Sigmoid colon (tissue), 7 donors: ENCODE measurements around the gene ABI1. TPM values are rescaled to one million over a fixed set of nuclear protein-coding genes. Genes with fewer than 3 reads are reported as not detected.

Experiments used
- DNase-seq: peaks from one replicate; pipeline ENCODE4 v3.0.0-alpha.2; 2019
- H3K27ac ChIP-seq, 4 donors: fragments of 200-600 bp; sonication (generic); one replicate each; pipeline ENCODE4 v1.5.1; 2016 to 2019; ENCODE audit warnings: mild to moderate bottlenecking in 1 of 4
- H3K27me3 ChIP-seq, 3 donors: fragments of 200-600 bp; sonication (generic); one replicate each; pipeline ENCODE4 v1.5.1; 2019; ENCODE audit warnings: mild to moderate bottlenecking in 1 of 3
- H3K36me3 ChIP-seq, 4 donors: fragments of 200-600 bp; sonication (generic); one replicate each; pipeline ENCODE4 v1.5.1; 2016 to 2019
- H3K4me1 ChIP-seq, 4 donors: fragments of 200-600 bp; sonication (generic); one replicate each; pipeline ENCODE4 v1.5.1; 2017 to 2019
- H3K4me3 ChIP-seq, 4 donors: fragments of 200-600 bp; sonication (generic); one replicate each; pipeline ENCODE4 v1.5.1; 2017 to 2019; ENCODE audit warnings: mild to moderate bottlenecking in 2 of 4, moderate library complexity in 1 of 4
- H3K9me3 ChIP-seq, 4 donors: fragments of 200-600 bp in 3 of 4; sonication (generic) in 3 of 4; one replicate each; pipeline versions ENCODE4 v1.5.1 to v1.6.1; 2013 to 2019
- EP300 ChIP-seq, 4 donors: sonication (generic); formaldehyde crosslinking; IDR thresholded peaks; one replicate each; pipeline ENCODE4 v1.6.1; 2017; ENCODE audit warnings: antibody characterized with exemption in 4 of 4
- POLR2A ChIP-seq, 2 donors: fragments of 450-650 bp; IDR thresholded peaks; one replicate each; pipeline ENCODE4 v1.6.1; 2016; ENCODE audit warnings: antibody characterized with exemption in 2 of 2, mild to moderate bottlenecking in 2 of 2, moderate library complexity in 2 of 2
- POLR2AphosphoS5 ChIP-seq, 4 donors: sonication (generic); formaldehyde crosslinking; IDR thresholded peaks; one replicate each; pipeline ENCODE4 v1.6.1; 2017; ENCODE audit warnings: antibody characterized with exemption in 4 of 4
- WGBS, 2 donors: extraction: QIAGEN DNeasy Blood & Tissue Kit; methylation state at CpG; one replicate each; pipeline ENCODE4 v1.1.7; 2013; 5-methylcytosine and 5-hydroxymethylcytosine counted together
- intact Hi-C: fragments of 100-400 bp; cut with DNase I; formaldehyde crosslinking; loops from one replicate; pipeline ENCODE4 v1.15.1; 2023
- polyA plus RNA-seq, 3 donors: library from polyadenylated mRNA; stranded (reverse); fragments of 200-250 nt; gene quantifications; one replicate each; pipeline ENCODE4 v1.2.3, GENCODE V29; 2013
- total RNA-seq, 4 donors: library from RNA; depleted of rRNA; stranded (reverse); fragments of >200 nt; gene quantifications; one replicate each; pipeline ENCODE4 v1.1.0, GENCODE V29; 2016
- TF ChIP-seq, protein P1 (sequence below), 4 experiments: fragments of 450-650 bp in 3 of 4; fragments of 200-600 bp in 1 of 4; IDR thresholded peaks; one replicate each; pipeline ENCODE4 v1.5.1; 2016 to 2019; ENCODE audit warnings: antibody characterized with exemption in 4 of 4, mild to moderate bottlenecking in 3 of 4, moderate library complexity in 2 of 4
- donor health status: healthy with polysubstance abuse.
- donor health status: Bipolar disorder and iron deficiency.
- donor health status: healthy.

Gene ABI1
- total and polyA plus RNA-seq, 7 donors, result 30.4 to 49.0 (median 44.4) TPM

DNA sequence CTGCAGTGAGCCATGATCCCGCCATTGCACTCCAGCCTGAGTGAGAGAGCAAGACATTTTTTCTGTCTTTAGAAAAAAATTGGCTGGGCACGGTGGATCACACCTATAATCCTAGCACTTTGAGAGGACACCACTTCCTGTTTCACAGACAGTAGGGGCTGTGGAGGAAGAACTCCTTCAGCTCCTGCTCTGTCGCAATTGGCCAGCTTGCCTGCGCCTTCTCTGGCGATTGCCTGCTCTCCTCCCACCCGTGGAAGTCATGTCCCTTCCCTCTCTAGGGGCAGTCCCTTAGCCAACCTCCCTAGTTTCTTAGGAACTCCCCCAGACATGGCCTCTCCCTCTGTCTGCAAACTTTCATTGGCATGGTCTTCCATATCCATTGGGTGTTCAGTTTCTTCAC is 154.6 kb downstream of the ABI1 start:
- Histone ChIP-seq H3K27ac (no peak overlapping the region), H3K4me3 (no peak overlapping the region), H3K9me3 (no peaks in the 10 kb centered on the region), H3K36me3 (peaks cover 0 to 49% (median 6%) of the 10 kb centered on the region in 4 donors), H3K27me3 (no peaks in the 10 kb centered on the region), H3K4me1 (no peaks in the 10 kb centered on the region)
- TF ChIP-seq, protein P1, sequence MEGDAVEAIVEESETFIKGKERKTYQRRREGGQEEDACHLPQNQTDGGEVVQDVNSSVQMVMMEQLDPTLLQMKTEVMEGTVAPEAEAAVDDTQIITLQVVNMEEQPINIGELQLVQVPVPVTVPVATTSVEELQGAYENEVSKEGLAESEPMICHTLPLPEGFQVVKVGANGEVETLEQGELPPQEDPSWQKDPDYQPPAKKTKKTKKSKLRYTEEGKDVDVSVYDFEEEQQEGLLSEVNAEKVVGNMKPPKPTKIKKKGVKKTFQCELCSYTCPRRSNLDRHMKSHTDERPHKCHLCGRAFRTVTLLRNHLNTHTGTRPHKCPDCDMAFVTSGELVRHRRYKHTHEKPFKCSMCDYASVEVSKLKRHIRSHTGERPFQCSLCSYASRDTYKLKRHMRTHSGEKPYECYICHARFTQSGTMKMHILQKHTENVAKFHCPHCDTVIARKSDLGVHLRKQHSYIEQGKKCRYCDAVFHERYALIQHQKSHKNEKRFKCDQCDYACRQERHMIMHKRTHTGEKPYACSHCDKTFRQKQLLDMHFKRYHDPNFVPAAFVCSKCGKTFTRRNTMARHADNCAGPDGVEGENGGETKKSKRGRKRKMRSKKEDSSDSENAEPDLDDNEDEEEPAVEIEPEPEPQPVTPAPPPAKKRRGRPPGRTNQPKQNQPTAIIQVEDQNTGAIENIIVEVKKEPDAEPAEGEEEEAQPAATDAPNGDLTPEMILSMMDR (IDR thresholded peaks at IDR 0.05), result no peak
- no peak for TF ChIP-seq EP300 (IDR thresholded peaks at IDR 0.05)
- no peak for TF ChIP-seq POLR2A (IDR thresholded peaks at IDR 0.05)
- no peak for DNase-seq
- intact Hi-C loops, result no loop called here
- WGBS, 2 donors, result 79 to 82% methylated on average over 6 of the region's 6 CpGs

DNA sequence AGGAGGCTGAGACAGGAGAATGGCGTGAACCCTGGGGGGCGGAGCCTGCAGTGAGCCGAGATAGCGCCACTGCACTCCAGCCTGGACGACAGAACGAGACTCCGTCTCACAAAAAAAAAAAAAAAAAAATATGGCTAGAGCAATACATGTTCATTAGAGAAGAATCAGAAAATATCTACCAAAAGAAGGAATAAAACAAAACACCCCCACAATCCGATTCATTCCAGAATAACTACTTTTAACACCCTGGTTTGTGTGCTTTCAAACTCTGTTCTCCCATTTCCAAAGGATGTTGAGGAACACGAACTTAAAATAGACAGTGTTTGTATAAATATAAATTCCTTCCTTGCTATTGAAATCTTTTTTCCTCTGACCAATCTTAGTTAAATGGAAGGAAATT is 156.8 kb downstream of the ABI1 start:
- peaks cover 0 to 41% (median 5%) of the 10 kb centered on the region in 4 donors for H3K36me3 ChIP-seq
- intact Hi-C loops, result no loop called here
- H3K27ac ChIP-seq, result no peak overlapping the region
- no peaks in the 10 kb centered on the region for H3K9me3 ChIP-seq
- TF ChIP-seq, protein P1 (IDR thresholded peaks at IDR 0.05), result no peak
- TF ChIP-seq EP300 (IDR thresholded peaks at IDR 0.05) (no peak), POLR2AphosphoS5 (IDR thresholded peaks at IDR 0.05) (no peak), POLR2A (IDR thresholded peaks at IDR 0.05) (no peak)
- WGBS, 2 donors, result 75 to 90% methylated on average over 8 to 9 of the region's 9 CpGs
- DNase-seq, result no peak
- H3K27me3 ChIP-seq, result no peaks in the 10 kb centered on the region
- peaks cover 0 to 2% (median 0%) of the 10 kb centered on the region in 4 donors for H3K4me1 ChIP-seq
- no peak overlapping the region for H3K4me3 ChIP-seq

DNA sequence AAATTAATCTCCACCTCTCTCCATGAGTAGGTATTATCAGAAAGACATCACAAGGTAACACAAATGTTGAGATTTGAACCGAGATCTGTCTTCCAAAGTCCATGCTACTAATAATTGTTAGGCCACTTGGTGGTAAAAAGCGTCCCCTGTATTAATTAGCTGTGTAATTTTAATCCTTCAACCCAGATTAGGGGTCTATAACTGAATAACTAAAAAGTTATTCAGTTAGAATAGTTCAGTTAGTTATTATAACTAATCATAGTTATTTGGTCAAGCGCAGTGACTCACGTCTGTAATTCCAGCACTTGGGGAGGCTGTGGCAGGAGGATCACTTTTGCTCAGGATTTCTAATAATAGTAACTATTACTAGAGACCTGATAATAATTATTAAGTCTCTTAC is 157.7 kb downstream of the ABI1 start:
- Histone ChIP-seq H3K4me1 (peaks cover 0 to 10% (median 5%) of the 10 kb centered on the region in 4 donors), H3K27ac (no peak overlapping the region), H3K36me3 (peaks cover 0 to 32% (median 5%) of the 10 kb centered on the region in 4 donors), H3K4me3 (no peak overlapping the region), H3K27me3 (no peaks in the 10 kb centered on the region), H3K9me3 (no peaks in the 10 kb centered on the region)
- intact Hi-C loops, result no loop called here
- DNase-seq, result no peak
- TF ChIP-seq, protein P1 (IDR thresholded peaks at IDR 0.05), result no peak
- TF ChIP-seq POLR2A (IDR thresholded peaks at IDR 0.05) (no peak), POLR2AphosphoS5 (IDR thresholded peaks at IDR 0.05) (no peak), EP300 (IDR thresholded peaks at IDR 0.05) (no peak)
- WGBS, 2 donors, result 67 to 95% methylated on average over 4 of the region's 4 CpGs

DNA sequence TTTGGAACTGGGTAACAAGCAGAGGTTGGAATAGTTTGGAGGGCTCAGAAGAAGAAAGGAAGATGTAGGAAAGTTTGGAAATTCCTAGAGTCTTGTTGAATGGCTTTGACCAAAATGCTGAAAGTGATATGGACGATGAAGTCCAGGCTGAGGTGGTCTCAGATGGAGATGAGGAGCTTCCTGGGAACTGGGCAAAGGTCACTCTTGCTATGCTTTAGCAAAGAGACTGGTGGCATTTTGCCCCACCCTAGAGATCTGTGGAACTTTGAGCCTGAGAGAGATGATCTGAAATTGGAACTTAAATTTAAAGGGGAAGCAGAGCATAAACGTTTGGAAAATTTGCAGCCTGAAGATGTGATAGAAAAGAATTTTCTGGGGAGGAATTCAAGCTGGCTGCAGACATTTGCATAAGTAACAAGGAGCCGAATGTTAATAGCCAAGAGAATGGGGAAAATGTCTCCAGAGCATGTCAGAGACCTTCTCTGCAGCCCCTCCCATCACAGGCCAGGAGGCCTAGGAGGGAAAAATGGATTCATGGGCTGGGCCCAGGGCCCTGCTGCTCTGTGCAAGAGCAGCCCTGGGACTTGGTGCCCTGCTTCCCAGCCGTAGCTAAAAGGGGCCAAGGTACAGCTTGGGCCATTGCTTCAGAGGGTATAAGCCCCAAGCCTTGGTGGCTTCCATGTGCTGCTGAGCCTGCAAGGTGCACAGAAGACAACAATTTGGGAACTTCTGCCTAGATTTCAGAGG is 159.7 kb downstream of the ABI1 start:
- WGBS, 2 donors, result 26 to 63% methylated on average over 4 of the region's 4 CpGs
- Histone ChIP-seq H3K9me3 (no peaks in the 10 kb centered on the region), H3K27me3 (no peaks in the 10 kb centered on the region), H3K4me1 (peaks cover 0 to 17% (median 9%) of the 10 kb centered on the region in 4 donors), H3K36me3 (peaks cover 0 to 11% (median 1%) of the 10 kb centered on the region in 4 donors), H3K27ac (no peak overlapping the region), H3K4me3 (no peak overlapping the region)
- no peak for TF ChIP-seq POLR2AphosphoS5 (IDR thresholded peaks at IDR 0.05)
- no peak for TF ChIP-seq POLR2A (IDR thresholded peaks at IDR 0.05)
- no peak for TF ChIP-seq EP300 (IDR thresholded peaks at IDR 0.05)
- TF ChIP-seq, protein P1 (IDR thresholded peaks at IDR 0.05), result no peak
- intact Hi-C loops, result no loop called here
- DNase-seq, result no peak
